ENCODE results near the gene RASA3. TPM values are rescaled to one million over a fixed set of nuclear protein-coding genes. Genes with fewer than 3 reads are reported as not detected.

The RASA3 gene
- total and polyA plus RNA-seq, 10 of the 15 experiments (the other 5 are each of a cell fraction or from before 2014, with no cell fraction given), result 0.79 to 33.9 (median 17.6) TPM

DNA sequence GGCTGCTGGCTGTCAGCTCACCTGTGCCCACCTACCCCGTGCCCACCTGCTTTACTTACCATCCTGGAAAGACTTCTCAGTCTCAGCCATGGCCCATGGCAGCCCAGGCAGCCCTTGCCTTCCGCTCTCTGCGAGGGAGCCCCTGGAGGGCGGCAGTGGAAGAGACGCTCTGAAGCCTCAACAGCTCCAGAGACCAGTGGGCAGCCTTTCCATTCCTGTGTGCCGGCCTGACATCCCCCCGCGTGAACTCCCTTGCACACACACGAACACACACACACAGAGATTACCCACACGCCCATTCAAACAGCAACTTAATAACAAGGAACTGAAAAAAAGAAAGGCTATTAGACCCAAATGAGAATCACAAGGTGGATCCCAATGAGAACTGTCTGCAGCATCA lies 14.2 kb upstream of the RASA3 start:
- BruUV-seq (replicated peaks), result no TSS peak
- RAD21 ChIA-PET (ENCODE audit: unreplicated experiment), result no interaction called here
- Histone ChIP-seq H2AFZ (ENCODE audit: control insufficient read depth, low read depth, low read length) (no peak overlapping the region), H3K27ac (ENCODE audit: control insufficient read depth, insufficient read depth) (no peak overlapping the region), H3K79me2 (ENCODE audit: control insufficient read depth, insufficient read depth, low read length) (no peaks in the 10 kb centered on the region), H4K20me1 (ENCODE audit: control insufficient read depth, insufficient read depth) (no peaks in the 10 kb centered on the region), H3K4me3 (no peak overlapping the region), H3K9me3 (replicated peaks; ENCODE audit: control insufficient read depth, insufficient read depth, low read length) (no peaks in the 10 kb centered on the region), H3K4me2 (ENCODE audit: control insufficient read depth, insufficient read depth) (peak overlapping the region; percentile 50; the same call in 1 of the 2 replicates), H3K9ac (ENCODE audit: control insufficient read depth, insufficient read depth, low read length) (no peak overlapping the region; the same call in 1 of the 2 replicates), H3K27me3 (replicated peaks in 1 of 2; ENCODE audit: control insufficient read depth in 2 of 2, insufficient read depth in 2 of 2, low read length in 1 of 2) (peaks cover 0 to 3% of the 10 kb centered on the region in 2 experiments; a peak in 1 of 4 replicates), H3K4me1 (ENCODE audit: control insufficient read depth, insufficient read depth, low read length) (peaks cover 48% of the 10 kb centered on the region), H3K36me3 (ENCODE audit: control insufficient read depth in 2 of 2, insufficient read depth in 2 of 2, low read length in 1 of 2) (no peaks in the 10 kb centered on the region)
- in situ Hi-C loops (cut with MboI) (no loop called here), intact Hi-C loops (cut with micrococcal nuclease; ENCODE audit: unreplicated experiment) (loop anchor here (10.0 kb wide), 1 partner anchor 332 kb away; no protein-coding TSS in a partner anchor)
- ATAC-seq, result peak; percentile 44
- SMC1A ChIA-PET (ENCODE audit: uncharacterized antibody, unreplicated experiment), result no interaction called here
- WGBS (ENCODE audit: insufficient coverage, insufficient replicate concordance, low lambda C conversion rate, missing lambda C conversion rate), result 22% methylated on average over 8 of the region's 10 CpGs
- peak; percentile 96 for FAIRE-seq
- POLR2A ChIA-PET, result no interaction called here
- CTCF ChIA-PET, result no interaction called here
- DNase-seq (ENCODE audit: low read depth, low spot score), result no peak
- TF ChIP-seq RUNX3 (IDR thresholded peaks at IDR 0.05; ENCODE audit: low read length), result 0 out of 2 replicates have a peak, but pooled peaks have one; percentile 24
- peak; percentile 55 for TF ChIP-seq IKZF1 (conservative IDR thresholded peaks at IDR 0.05)
- TF ChIP-seq SRF (IDR thresholded peaks at IDR 0.05; ENCODE audit: low read depth in 2 of 2, low read length in 2 of 2), result no peak
- TF ChIP-seq CBX5 (IDR thresholded peaks at IDR 0.05; ENCODE audit: low read depth), result no peak
- TF ChIP-seq, protein P1, sequence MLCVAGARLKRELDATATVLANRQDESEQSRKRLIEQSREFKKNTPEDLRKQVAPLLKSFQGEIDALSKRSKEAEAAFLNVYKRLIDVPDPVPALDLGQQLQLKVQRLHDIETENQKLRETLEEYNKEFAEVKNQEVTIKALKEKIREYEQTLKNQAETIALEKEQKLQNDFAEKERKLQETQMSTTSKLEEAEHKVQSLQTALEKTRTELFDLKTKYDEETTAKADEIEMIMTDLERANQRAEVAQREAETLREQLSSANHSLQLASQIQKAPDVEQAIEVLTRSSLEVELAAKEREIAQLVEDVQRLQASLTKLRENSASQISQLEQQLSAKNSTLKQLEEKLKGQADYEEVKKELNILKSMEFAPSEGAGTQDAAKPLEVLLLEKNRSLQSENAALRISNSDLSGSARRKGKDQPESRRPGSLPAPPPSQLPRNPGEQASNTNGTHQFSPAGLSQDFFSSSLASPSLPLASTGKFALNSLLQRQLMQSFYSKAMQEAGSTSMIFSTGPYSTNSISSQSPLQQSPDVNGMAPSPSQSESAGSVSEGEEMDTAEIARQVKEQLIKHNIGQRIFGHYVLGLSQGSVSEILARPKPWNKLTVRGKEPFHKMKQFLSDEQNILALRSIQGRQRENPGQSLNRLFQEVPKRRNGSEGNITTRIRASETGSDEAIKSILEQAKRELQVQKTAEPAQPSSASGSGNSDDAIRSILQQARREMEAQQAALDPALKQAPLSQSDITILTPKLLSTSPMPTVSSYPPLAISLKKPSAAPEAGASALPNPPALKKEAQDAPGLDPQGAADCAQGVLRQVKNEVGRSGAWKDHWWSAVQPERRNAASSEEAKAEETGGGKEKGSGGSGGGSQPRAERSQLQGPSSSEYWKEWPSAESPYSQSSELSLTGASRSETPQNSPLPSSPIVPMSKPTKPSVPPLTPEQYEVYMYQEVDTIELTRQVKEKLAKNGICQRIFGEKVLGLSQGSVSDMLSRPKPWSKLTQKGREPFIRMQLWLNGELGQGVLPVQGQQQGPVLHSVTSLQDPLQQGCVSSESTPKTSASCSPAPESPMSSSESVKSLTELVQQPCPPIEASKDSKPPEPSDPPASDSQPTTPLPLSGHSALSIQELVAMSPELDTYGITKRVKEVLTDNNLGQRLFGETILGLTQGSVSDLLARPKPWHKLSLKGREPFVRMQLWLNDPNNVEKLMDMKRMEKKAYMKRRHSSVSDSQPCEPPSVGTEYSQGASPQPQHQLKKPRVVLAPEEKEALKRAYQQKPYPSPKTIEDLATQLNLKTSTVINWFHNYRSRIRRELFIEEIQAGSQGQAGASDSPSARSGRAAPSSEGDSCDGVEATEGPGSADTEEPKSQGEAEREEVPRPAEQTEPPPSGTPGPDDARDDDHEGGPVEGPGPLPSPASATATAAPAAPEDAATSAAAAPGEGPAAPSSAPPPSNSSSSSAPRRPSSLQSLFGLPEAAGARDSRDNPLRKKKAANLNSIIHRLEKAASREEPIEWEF (IDR thresholded peaks at IDR 0.05; ENCODE audit: insufficient replicate concordance, low read depth, low read length), result no peak
- no peak for TF ChIP-seq STAT1 (conservative IDR thresholded peaks at IDR 0.05)
- peak; percentile 44; the same call in 1 of the 2 replicates for TF ChIP-seq BCL11A (IDR thresholded peaks at IDR 0.05; ENCODE audit: low read depth, low read length)
- TF ChIP-seq EP300 (IDR thresholded peaks at IDR 0.05; ENCODE audit: borderline replicate concordance in 1 of 2, control insufficient read depth in 1 of 2, low read depth in 2 of 2, low read length in 2 of 2), result 0 out of 4 replicates have a peak, but pooled peaks of 1 of the 2 experiments have one; percentile 30
- TF ChIP-seq MXI1 (IDR thresholded peaks at IDR 0.05; ENCODE audit: low read depth, low read length), result no peak
- TF ChIP-seq, protein P2, sequence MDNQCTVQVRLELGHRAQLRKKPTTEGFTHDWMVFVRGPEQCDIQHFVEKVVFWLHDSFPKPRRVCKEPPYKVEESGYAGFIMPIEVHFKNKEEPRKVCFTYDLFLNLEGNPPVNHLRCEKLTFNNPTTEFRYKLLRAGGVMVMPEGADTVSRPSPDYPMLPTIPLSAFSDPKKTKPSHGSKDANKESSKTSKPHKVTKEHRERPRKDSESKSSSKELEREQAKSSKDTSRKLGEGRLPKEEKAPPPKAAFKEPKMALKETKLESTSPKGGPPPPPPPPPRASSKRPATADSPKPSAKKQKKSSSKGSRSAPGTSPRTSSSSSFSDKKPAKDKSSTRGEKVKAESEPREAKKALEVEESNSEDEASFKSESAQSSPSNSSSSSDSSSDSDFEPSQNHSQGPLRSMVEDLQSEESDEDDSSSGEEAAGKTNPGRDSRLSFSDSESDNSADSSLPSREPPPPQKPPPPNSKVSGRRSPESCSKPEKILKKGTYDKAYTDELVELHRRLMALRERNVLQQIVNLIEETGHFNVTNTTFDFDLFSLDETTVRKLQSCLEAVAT (IDR thresholded peaks at IDR 0.05), result peak; percentile 67; the same call in 1 of the 2 replicates
- 0 out of 2 replicates have a peak, but pooled peaks have one; percentile 63 for TF ChIP-seq SMARCA5 (IDR thresholded peaks at IDR 0.05)
- no peak for TF ChIP-seq EED (IDR thresholded peaks at IDR 0.05; ENCODE audit: low read depth)
- no peak for TF ChIP-seq CBX3 (IDR thresholded peaks at IDR 0.05; ENCODE audit: borderline replicate concordance, low read depth)
- TF ChIP-seq, protein P3, sequence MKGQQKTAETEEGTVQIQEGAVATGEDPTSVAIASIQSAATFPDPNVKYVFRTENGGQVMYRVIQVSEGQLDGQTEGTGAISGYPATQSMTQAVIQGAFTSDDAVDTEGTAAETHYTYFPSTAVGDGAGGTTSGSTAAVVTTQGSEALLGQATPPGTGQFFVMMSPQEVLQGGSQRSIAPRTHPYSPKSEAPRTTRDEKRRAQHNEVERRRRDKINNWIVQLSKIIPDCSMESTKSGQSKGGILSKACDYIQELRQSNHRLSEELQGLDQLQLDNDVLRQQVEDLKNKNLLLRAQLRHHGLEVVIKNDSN (IDR thresholded peaks at IDR 0.05; ENCODE audit: borderline replicate concordance, extremely low read length, insufficient read depth, low read depth, low read length), result no peak

Measured in GM12878 (cell line).